GM21529 (cell line): ENCODE data around the gene HLA-DPA1.
"Not testable (repeated sequence)": the region's sequence is repeated elsewhere in the genome, so short reads cannot be mapped to it uniquely, and the experiment has no call there.

Source experiments
- ATAC-seq: cut with Tn5 transposase; IDR thresholded peaks from one replicate; pipeline ENCODE4 v1.9.1; 2021; ENCODE audit not compliant: unreplicated experiment

HLA-DPA1 gene

GRCh38 chr6:33065312-33065711, 8.1 kb downstream of the HLA-DPA1 start:
- no peak for ATAC-seq

GRCh38 chr6:33064723-33065122, 8.7 kb downstream of the HLA-DPA1 start:
- ATAC-seq: no peak

GRCh38 chr6:33063435-33063834, 10.0 kb downstream of the HLA-DPA1 start:
- ATAC-seq: not testable (repeated sequence)

GRCh38 chr6:33061987-33062386, 11.5 kb downstream of the HLA-DPA1 start:
- ATAC-seq: peak; percentile 64

- no peak for ATAC-seq
Measured at GRCh38 chr6:33057222-33058150, 16.0 kb downstream of the HLA-DPA1 start.

GRCh38 chr6:33053230-33053629, 20.2 kb downstream of the HLA-DPA1 start:
- ATAC-seq: no peak

- ATAC-seq: no peak
Measured at GRCh38 chr6:33052627-33053026, 20.8 kb downstream of the HLA-DPA1 start.

GRCh38 chr6:33050014-33050810, 23.2 kb downstream of the HLA-DPA1 start:
- no peak for ATAC-seq

GRCh38 chr6:33049323-33050013, 24.0 kb downstream of the HLA-DPA1 start:
- no peak for ATAC-seq

GRCh38 chr6:33040157-33040556, 33.3 kb downstream of the HLA-DPA1 start:
- ATAC-seq: no peak

GRCh38 chr6:33036535-33036934, 36.9 kb downstream of the HLA-DPA1 start:
- no peak for ATAC-seq

GRCh38 chr6:33034554-33034953, 38.9 kb downstream of the HLA-DPA1 start:
- ATAC-seq: no peak

- no peak for ATAC-seq
Measured at GRCh38 chr6:33030245-33030644, 43.2 kb downstream of the HLA-DPA1 start.

- peak; percentile 73 for ATAC-seq
Measured at GRCh38 chr6:33029328-33030184, 43.9 kb downstream of the HLA-DPA1 start.

- ATAC-seq: peak; percentile 6
Measured at GRCh38 chr6:33028220-33028849, 45.1 kb downstream of the HLA-DPA1 start.

- ATAC-seq: no peak
Measured at GRCh38 chr6:33024521-33024920, 48.9 kb downstream of the HLA-DPA1 start.

- ATAC-seq: no peak
Measured at GRCh38 chr6:33023536-33023935, 49.9 kb downstream of the HLA-DPA1 start.

GRCh38 chr6:33021917-33022316, 51.5 kb downstream of the HLA-DPA1 start:
- ATAC-seq: no peak

GRCh38 chr6:33019372-33019771, 54.1 kb downstream of the HLA-DPA1 start:
- no peak for ATAC-seq

GRCh38 chr6:33018904-33019303, 54.5 kb downstream of the HLA-DPA1 start:
- ATAC-seq: peak; percentile 77
